ENCODE measurements around the gene DENND4A. TPM values are rescaled to one million over a fixed set of nuclear protein-coding genes. Genes with fewer than 3 reads are reported as not detected.

The DENND4A gene
- total RNA-seq, 1 experiment from 2014 or later = 6.2 TPM

DNA sequence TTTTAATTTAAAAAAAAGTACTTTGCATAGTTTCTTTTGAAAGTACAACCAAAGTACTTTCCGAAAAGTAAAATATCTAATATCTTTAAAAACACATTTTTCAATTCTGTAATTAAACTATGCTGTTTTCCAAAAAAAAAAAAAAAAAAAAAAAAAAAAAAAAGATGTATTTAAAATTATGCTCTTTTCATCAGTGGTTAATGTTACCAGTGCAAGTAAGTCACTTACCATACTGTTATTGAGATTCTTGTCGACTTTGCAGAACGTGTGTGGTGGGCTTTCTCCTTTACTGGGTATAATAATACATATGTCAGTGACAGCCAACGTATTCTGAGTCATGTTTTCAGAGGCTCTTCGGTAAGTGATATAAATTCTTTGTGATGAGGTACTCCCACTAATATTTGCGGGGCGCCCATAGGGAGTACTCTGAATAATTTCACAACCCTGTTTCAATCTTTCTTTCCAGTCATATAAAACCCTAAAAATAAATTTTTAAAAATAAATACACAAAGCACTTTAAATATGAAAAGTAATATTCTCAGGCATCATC is 39.9 kb downstream of the DENND4A start:
- no peak overlapping the region for H3K4me3 ChIP-seq (ENCODE audit: low read length)
- CTCF ChIA-PET = no interaction called here
- H3K36me3 ChIP-seq (ENCODE audit: low read depth, low read length) = no peaks in the 10 kb centered on the region
- POLR2A ChIA-PET (ENCODE audit: unreplicated experiment) = no interaction called here
- no peaks in the 10 kb centered on the region for H3K9me2 ChIP-seq (replicated peaks; ENCODE audit: low read length)
- no peaks in the 10 kb centered on the region for H3F3A ChIP-seq (ENCODE audit: low read length, unreplicated experiment)
- no peak overlapping the region for H3K9ac ChIP-seq (ENCODE audit: low read length)
- H3K27me3 ChIP-seq (ENCODE audit: low read length) = no peaks in the 10 kb centered on the region
- no peak overlapping the region for H3K27ac ChIP-seq (ENCODE audit: low read length)
- no TSS peak for BruUV-seq (replicated peaks)
- no peaks in the 10 kb centered on the region for H3K9me3 ChIP-seq (ENCODE audit: low read length)
- ATAC-seq (no peak), DNase-seq (no peak)
- H2AFZ ChIP-seq (ENCODE audit: low read length) = no peak overlapping the region
- no peaks in the 10 kb centered on the region for H4K20me1 ChIP-seq (ENCODE audit: low read length)
- no peaks in the 10 kb centered on the region for H3K79me2 ChIP-seq (ENCODE audit: low read length)
- no peak overlapping the region for H3K4me2 ChIP-seq (ENCODE audit: low read length)
- TF ChIP-seq, protein P1, sequence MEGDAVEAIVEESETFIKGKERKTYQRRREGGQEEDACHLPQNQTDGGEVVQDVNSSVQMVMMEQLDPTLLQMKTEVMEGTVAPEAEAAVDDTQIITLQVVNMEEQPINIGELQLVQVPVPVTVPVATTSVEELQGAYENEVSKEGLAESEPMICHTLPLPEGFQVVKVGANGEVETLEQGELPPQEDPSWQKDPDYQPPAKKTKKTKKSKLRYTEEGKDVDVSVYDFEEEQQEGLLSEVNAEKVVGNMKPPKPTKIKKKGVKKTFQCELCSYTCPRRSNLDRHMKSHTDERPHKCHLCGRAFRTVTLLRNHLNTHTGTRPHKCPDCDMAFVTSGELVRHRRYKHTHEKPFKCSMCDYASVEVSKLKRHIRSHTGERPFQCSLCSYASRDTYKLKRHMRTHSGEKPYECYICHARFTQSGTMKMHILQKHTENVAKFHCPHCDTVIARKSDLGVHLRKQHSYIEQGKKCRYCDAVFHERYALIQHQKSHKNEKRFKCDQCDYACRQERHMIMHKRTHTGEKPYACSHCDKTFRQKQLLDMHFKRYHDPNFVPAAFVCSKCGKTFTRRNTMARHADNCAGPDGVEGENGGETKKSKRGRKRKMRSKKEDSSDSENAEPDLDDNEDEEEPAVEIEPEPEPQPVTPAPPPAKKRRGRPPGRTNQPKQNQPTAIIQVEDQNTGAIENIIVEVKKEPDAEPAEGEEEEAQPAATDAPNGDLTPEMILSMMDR (conservative IDR thresholded peaks at IDR 0.05; ENCODE audit: low read depth, low read length) = no peak
- TF ChIP-seq EZH2phosphoT487 (IDR thresholded peaks at IDR 0.05; ENCODE audit: borderline replicate concordance, low read length) = no peak
- no peak for TF ChIP-seq EZH2 (IDR thresholded peaks at IDR 0.05; ENCODE audit: low read length, unreplicated experiment)
- H3K4me1 ChIP-seq (ENCODE audit: insufficient read depth, low read length) = no peaks in the 10 kb centered on the region
- intact Hi-C loops (cut with micrococcal nuclease) = no loop called here

DNA sequence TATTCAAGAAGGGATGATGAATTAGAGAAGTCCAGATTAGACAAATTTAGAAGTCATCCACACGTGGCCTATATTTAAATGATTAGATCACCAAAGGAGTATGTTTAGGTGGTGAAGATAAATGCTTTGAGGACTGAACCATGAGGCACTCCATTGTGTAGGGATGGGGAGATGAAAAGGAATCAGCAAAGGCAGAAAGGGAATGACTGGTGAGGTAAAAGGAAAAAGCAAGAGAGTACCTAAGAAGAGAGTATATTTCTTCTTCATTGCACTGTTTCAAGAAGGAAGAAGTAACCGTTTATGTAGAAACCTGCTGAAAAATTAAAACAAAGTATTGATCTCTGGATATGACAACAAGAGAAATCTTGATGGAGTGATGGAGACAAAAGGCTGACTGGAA is 40.7 kb downstream of the DENND4A start:
- H3K4me2 ChIP-seq (ENCODE audit: low read length) = no peak overlapping the region
- no peak for ATAC-seq
- no peaks in the 10 kb centered on the region for H3F3A ChIP-seq (ENCODE audit: low read length, unreplicated experiment)
- ChIA-PET POLR2A (ENCODE audit: unreplicated experiment) (no interaction called here), CTCF (no interaction called here)
- H2AFZ ChIP-seq (ENCODE audit: low read length) = no peak overlapping the region
- H3K27ac ChIP-seq (ENCODE audit: low read length) = no peak overlapping the region
- H3K79me2 ChIP-seq (ENCODE audit: low read length) = no peaks in the 10 kb centered on the region
- no peaks in the 10 kb centered on the region for H3K9me2 ChIP-seq (replicated peaks; ENCODE audit: low read length)
- H4K20me1 ChIP-seq (ENCODE audit: low read length) = no peaks in the 10 kb centered on the region
- BruUV-seq (replicated peaks) = no TSS peak
- no peak for DNase-seq
- no peak overlapping the region for H3K4me3 ChIP-seq (ENCODE audit: low read length)
- H3K4me1 ChIP-seq (ENCODE audit: insufficient read depth, low read length) = no peaks in the 10 kb centered on the region
- H3K9me3 ChIP-seq (ENCODE audit: low read length) = no peaks in the 10 kb centered on the region
- intact Hi-C loops (cut with micrococcal nuclease) = no loop called here
- H3K27me3 ChIP-seq (ENCODE audit: low read length) = no peaks in the 10 kb centered on the region
- no peak overlapping the region for H3K9ac ChIP-seq (ENCODE audit: low read length)
- TF ChIP-seq EZH2phosphoT487 (IDR thresholded peaks at IDR 0.05; ENCODE audit: borderline replicate concordance, low read length) (no peak), EZH2 (IDR thresholded peaks at IDR 0.05; ENCODE audit: low read length, unreplicated experiment) (no peak)
- TF ChIP-seq, protein P1 (conservative IDR thresholded peaks at IDR 0.05; ENCODE audit: low read depth, low read length) = no peak
- no peaks in the 10 kb centered on the region for H3K36me3 ChIP-seq (ENCODE audit: low read depth, low read length)

DNA sequence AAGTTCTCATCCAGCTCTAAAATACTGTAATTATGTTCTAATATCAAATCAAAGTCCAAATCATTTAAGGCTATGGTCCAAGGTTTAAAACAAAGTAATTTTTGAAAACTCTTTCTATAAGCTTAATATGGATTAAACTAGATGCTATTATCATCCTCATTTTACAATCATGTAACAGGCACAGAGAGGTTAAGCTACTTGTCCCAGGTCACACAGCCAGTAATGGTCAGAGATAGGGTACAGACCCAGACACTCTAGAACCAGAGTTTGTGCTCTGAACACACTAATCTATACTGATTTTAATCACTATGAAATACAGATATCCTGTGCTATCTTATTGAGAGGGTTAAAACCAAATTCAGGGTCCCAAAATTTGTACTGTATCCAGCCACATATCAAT is 44.8 kb downstream of the DENND4A start:
- CTCF ChIA-PET = interaction anchor here (0.5 kb wide), 1 partner anchor 44 kb away, joined by 4 read pairs; no protein-coding TSS in a partner anchor
- no peaks in the 10 kb centered on the region for H3K27me3 ChIP-seq (ENCODE audit: low read length)
- TF ChIP-seq, protein P1 (conservative IDR thresholded peaks at IDR 0.05; ENCODE audit: low read depth, low read length) = no peak
- TF ChIP-seq EZH2 (IDR thresholded peaks at IDR 0.05; ENCODE audit: low read length, unreplicated experiment) = no peak
- TF ChIP-seq EZH2phosphoT487 (IDR thresholded peaks at IDR 0.05; ENCODE audit: borderline replicate concordance, low read length) = no peak

More for the DNA sequence above, 44.8 kb downstream of the DENND4A start:
- no peaks in the 10 kb centered on the region for H3K9me3 ChIP-seq (ENCODE audit: low read length)
- POLR2A ChIA-PET (ENCODE audit: unreplicated experiment) = interaction anchor here (0.6 kb wide), 1 partner anchor 32 kb away, joined by 8 read pairs; no protein-coding TSS in a partner anchor
- H3F3A ChIP-seq (ENCODE audit: low read length, unreplicated experiment) = no peaks in the 10 kb centered on the region
- H4K20me1 ChIP-seq (ENCODE audit: low read length) = no peaks in the 10 kb centered on the region
- no peaks in the 10 kb centered on the region for H3K79me2 ChIP-seq (ENCODE audit: low read length)
- H3K9me2 ChIP-seq (replicated peaks; ENCODE audit: low read length) = no peaks in the 10 kb centered on the region
- DNase-seq = no peak
- H3K36me3 ChIP-seq (ENCODE audit: low read depth, low read length) = no peaks in the 10 kb centered on the region
- intact Hi-C loops (cut with micrococcal nuclease) = no loop called here
- no peak overlapping the region for H3K4me3 ChIP-seq (ENCODE audit: low read length)
- 0 out of 2 replicates have a peak, but pooled peaks cover 4% of the 10 kb centered on the region for H3K4me1 ChIP-seq (ENCODE audit: insufficient read depth, low read length)
- no peak overlapping the region for H3K9ac ChIP-seq (ENCODE audit: low read length)
- no peak overlapping the region for H3K4me2 ChIP-seq (ENCODE audit: low read length)
- no peak overlapping the region for H3K27ac ChIP-seq (ENCODE audit: low read length)
- no peak for ATAC-seq
- BruUV-seq (replicated peaks) = no TSS peak
- no peak overlapping the region for H2AFZ ChIP-seq (ENCODE audit: low read length)
